ENCODE measurements around the gene KIF26B.

The KIF26B gene

GRCh38 chr1:245209658-245210435 lies 55.1 kb downstream of the KIF26B start:
- no peak for DNase-seq (ENCODE audit: low read depth in 2 of 2)

- DNase-seq (ENCODE audit: low read depth in 2 of 2) = no peak
Observed at GRCh38 chr1:245211035-245211749, 56.4 kb downstream of the KIF26B start.

GRCh38 chr1:245211761-245212160 lies 57.0 kb downstream of the KIF26B start:
- no peak for DNase-seq (ENCODE audit: low read depth in 2 of 2)

GRCh38 chr1:245212221-245212710 lies 57.5 kb downstream of the KIF26B start:
- DNase-seq (ENCODE audit: low read depth in 2 of 2) = no peak

GRCh38 chr1:245213066-245213831 lies 58.5 kb downstream of the KIF26B start:
- DNase-seq (ENCODE audit: low read depth in 2 of 2) = no peak

- DNase-seq (ENCODE audit: low read depth in 2 of 2) = no peak
Observed at GRCh38 chr1:245215071-245215470, 60.3 kb downstream of the KIF26B start.

- no peak for DNase-seq (ENCODE audit: low read depth in 2 of 2)
Observed at GRCh38 chr1:245216366-245217115, 61.8 kb downstream of the KIF26B start.

GRCh38 chr1:245217853-245218608 lies 63.2 kb downstream of the KIF26B start:
- DNase-seq (ENCODE audit: low read depth in 2 of 2) = no peak

GRCh38 chr1:245220381-245220985 lies 65.7 kb downstream of the KIF26B start:
- DNase-seq (ENCODE audit: low read depth in 2 of 2) = no peak

GRCh38 chr1:245221805-245222204 lies 67.0 kb downstream of the KIF26B start:
- no peak for DNase-seq (ENCODE audit: low read depth in 2 of 2)

GRCh38 chr1:245222931-245223595 lies 68.3 kb downstream of the KIF26B start:
- DNase-seq (ENCODE audit: low read depth in 2 of 2) = no peak

GRCh38 chr1:245225322-245226202 lies 70.8 kb downstream of the KIF26B start:
- no peak for DNase-seq (ENCODE audit: low read depth in 2 of 2)

- DNase-seq (ENCODE audit: low read depth in 2 of 2) = no peak
Observed at GRCh38 chr1:245226203-245226499, 71.4 kb downstream of the KIF26B start.

- no peak for DNase-seq (ENCODE audit: low read depth in 2 of 2)
Observed at GRCh38 chr1:245229051-245229450, 74.3 kb downstream of the KIF26B start.

- DNase-seq (ENCODE audit: low read depth in 2 of 2) = no peak
Observed at GRCh38 chr1:245232931-245233330, 78.1 kb downstream of the KIF26B start.

- DNase-seq (ENCODE audit: low read depth in 2 of 2) = no peak
Observed at GRCh38 chr1:245234217-245235081, 79.7 kb downstream of the KIF26B start.

GRCh38 chr1:245235156-245235555 lies 80.4 kb downstream of the KIF26B start:
- no peak for DNase-seq (ENCODE audit: low read depth in 2 of 2)

- no peak for DNase-seq (ENCODE audit: low read depth in 2 of 2)
Observed at GRCh38 chr1:245240648-245241165, 85.9 kb downstream of the KIF26B start.

Data from stimulated activated CD8-positive, alpha-beta memory T cell treated with anti-CD3 and anti-CD28 coated beads, Interleukin-2, amount 100 ng/mL, for 48 hours (primary cell).